Right atrium auricular region (tissue), 2 donors: ENCODE results near the gene BZW2. TPM values are rescaled to one million over a fixed set of nuclear protein-coding genes. Genes with fewer than 3 reads are reported as not detected.
"Not testable (repeated sequence)": the region's sequence is repeated elsewhere in the genome, so short reads cannot be mapped to it uniquely, and the experiment has no call there.

Experiments
- DNase-seq: peaks from one replicate; pipeline ENCODE4 v3.0.0-alpha.2; 2019; ENCODE audit warnings: low spot score
- H3K27ac ChIP-seq, 2 donors: fragments of 200-600 bp; sonication (generic); 1 replicate in 1 of 2; 2 replicates in 1 of 2; pipeline ENCODE4 v1.5.1; 2016 to 2019
- H3K27me3 ChIP-seq, 2 donors: fragments of 200-600 bp; sonication (generic); one replicate each; pipeline versions ENCODE4 v1.5.1 to v1.6.0; 2017 to 2019
- H3K36me3 ChIP-seq: fragments of 200-600 bp; sonication (generic); one replicate; pipeline ENCODE4 v1.5.1; 2016
- H3K4me1 ChIP-seq, 2 donors: fragments of 200-600 bp; sonication (generic); one replicate each; pipeline versions ENCODE4 v1.5.1 to v1.6.0; 2017 to 2019
- H3K4me3 ChIP-seq, 2 donors: fragments of 200-600 bp; sonication (generic); 1 replicate in 1 of 2; 2 replicates in 1 of 2; pipeline ENCODE4 v1.5.1; 2017 to 2019; ENCODE audit warnings: mild to moderate bottlenecking in 1 of 2, moderate library complexity in 1 of 2
- H3K9me3 ChIP-seq, 2 donors: fragments of 200-600 bp; sonication (generic); one replicate each; pipeline ENCODE4 v1.5.1; 2019
- total RNA-seq, 2 donors: library from RNA; depleted of rRNA; stranded (reverse); fragments of >200 nt; gene quantifications; one replicate each; pipeline ENCODE4 v1.1.0, GENCODE V29; 2016
- TF ChIP-seq, protein P1 (sequence below), 2 donors: fragments of 200-600 bp; sonication (generic); IDR thresholded peaks; one replicate each; pipeline ENCODE4 v1.5.1; 2019; ENCODE audit warnings: antibody characterized with exemption in 2 of 2

BZW2 gene
- total RNA-seq, 2 donors from 2014 or later, result 206 to 292 TPM

DNA sequence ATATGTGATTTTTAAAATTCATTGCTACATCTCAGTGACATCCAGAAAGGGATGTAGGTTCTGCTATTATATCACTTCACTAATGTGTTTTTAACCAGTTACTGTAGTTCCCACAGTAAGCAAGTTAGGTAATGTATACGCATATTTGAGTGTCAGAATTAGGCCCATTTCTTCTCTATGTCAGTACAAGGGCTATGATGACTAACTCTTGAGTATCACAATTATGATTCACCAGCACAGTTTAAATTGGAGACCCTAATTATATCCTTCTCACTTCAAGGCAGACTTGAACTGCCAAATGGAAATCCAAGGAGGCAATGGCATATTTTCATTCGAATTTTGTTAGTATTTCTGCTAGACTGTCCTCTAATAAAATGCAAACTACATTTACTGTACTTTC lies 23.6 kb downstream of the BZW2 start:
- Histone ChIP-seq H3K4me3 (no peak overlapping the region), H3K27ac (peak overlapping the region; percentile 73 to 85), H3K36me3 (peaks cover 11% of the 10 kb centered on the region), H3K9me3 (no peaks in the 10 kb centered on the region), H3K27me3 (no peaks in the 10 kb centered on the region), H3K4me1 (peaks cover 0 to 20% of the 10 kb centered on the region in 2 donors)
- TF ChIP-seq, protein P1, sequence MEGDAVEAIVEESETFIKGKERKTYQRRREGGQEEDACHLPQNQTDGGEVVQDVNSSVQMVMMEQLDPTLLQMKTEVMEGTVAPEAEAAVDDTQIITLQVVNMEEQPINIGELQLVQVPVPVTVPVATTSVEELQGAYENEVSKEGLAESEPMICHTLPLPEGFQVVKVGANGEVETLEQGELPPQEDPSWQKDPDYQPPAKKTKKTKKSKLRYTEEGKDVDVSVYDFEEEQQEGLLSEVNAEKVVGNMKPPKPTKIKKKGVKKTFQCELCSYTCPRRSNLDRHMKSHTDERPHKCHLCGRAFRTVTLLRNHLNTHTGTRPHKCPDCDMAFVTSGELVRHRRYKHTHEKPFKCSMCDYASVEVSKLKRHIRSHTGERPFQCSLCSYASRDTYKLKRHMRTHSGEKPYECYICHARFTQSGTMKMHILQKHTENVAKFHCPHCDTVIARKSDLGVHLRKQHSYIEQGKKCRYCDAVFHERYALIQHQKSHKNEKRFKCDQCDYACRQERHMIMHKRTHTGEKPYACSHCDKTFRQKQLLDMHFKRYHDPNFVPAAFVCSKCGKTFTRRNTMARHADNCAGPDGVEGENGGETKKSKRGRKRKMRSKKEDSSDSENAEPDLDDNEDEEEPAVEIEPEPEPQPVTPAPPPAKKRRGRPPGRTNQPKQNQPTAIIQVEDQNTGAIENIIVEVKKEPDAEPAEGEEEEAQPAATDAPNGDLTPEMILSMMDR (IDR thresholded peaks at IDR 0.05), result no peak
- no peak for DNase-seq

DNA sequence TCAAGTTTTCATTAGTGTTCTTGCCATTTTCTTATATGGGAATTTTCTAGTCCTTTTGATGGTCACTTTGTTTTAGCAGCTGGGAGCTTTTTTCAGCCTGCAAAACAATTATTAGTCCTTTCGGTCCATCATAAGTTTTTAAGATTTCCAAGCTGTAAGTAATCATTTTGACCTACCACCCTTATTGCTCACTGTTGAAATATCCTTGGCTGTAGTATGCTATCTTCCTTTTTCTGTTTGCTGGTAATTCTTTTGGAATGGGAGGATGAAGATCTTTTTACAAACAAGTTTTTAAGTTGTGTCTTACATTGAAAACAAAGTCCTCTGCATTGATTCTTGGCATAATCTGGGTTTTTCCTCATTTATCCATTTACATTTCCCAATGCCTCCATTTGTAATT lies 24.0 kb downstream of the BZW2 start:
- Histone ChIP-seq H3K27me3 (no peaks in the 10 kb centered on the region), H3K27ac (peak overlapping the region in 1 of 2 donors; percentile 85), H3K4me3 (no peak overlapping the region), H3K36me3 (peaks cover 15% of the 10 kb centered on the region), H3K4me1 (peaks cover 0 to 20% of the 10 kb centered on the region in 2 donors), H3K9me3 (no peaks in the 10 kb centered on the region)
- no peak for DNase-seq
- TF ChIP-seq, protein P1 (IDR thresholded peaks at IDR 0.05), result no peak

DNA sequence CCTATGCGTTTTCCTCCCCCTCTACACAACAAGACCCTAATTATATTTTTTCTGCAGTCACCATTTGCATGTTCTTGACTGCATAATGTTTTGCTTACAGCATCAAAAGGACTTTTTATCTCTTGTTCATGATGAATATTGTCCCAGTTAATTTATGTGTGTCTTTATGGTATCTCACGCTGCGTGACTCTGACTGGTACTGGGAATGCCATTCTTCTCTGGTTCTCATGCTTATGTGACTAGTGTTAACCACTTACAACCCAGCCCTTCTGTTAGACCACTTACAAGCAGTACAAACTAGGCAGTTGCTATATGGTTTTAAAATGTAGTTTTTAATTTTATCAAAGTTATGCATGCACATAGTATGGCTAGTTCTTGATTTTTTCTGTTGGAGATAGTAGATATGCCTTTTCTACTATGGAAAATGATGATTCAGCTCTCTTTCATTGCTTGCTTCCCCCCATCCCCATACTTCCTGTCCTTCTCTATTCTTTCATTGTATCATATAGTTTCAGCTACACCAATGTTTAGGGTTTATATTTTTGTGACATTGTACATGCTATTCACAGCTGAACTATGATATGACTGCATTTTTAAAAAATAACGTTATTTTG lies 24.9 kb downstream of the BZW2 start:
- H3K27me3 ChIP-seq, result no peaks in the 10 kb centered on the region
- TF ChIP-seq, protein P1 (IDR thresholded peaks at IDR 0.05), result no peak
- H3K4me1 ChIP-seq, result peaks cover 0 to 20% of the 10 kb centered on the region in 2 donors
- no peaks in the 10 kb centered on the region for H3K9me3 ChIP-seq
- peak overlapping the region in 1 of 2 donors; percentile 85 for H3K27ac ChIP-seq
- H3K36me3 ChIP-seq, result peaks cover 23% of the 10 kb centered on the region
- no peak overlapping the region for H3K4me3 ChIP-seq
- DNase-seq, result no peak

DNA sequence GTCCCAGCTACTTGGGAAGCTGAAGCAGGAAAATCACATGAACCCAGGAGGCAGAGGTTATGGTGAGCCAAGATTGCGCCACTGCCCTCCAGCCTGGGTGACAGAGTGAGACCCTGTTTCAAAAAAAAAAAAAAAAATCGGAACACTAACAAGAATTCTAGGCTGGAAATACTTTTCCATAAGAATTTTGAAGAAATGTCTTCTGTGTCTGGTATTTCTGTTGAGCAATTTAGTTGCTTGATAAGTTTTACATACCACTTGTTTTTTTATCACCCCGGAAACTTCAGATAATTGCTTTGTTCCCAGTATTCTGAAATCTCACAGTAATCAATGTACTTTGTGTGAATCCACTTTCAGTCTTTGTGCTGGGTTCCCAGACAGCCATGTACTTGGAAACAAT lies 25.8 kb downstream of the BZW2 start:
- Histone ChIP-seq H3K4me3 (no peak overlapping the region), H3K4me1 (peaks cover 0 to 20% of the 10 kb centered on the region in 2 donors), H3K36me3 (peaks cover 21% of the 10 kb centered on the region), H3K27ac (peak overlapping the region in 1 of 2 donors; percentile 5), H3K27me3 (no peaks in the 10 kb centered on the region), H3K9me3 (no peaks in the 10 kb centered on the region)
- no peak for DNase-seq
- TF ChIP-seq, protein P1 (IDR thresholded peaks at IDR 0.05), result no peak

DNA sequence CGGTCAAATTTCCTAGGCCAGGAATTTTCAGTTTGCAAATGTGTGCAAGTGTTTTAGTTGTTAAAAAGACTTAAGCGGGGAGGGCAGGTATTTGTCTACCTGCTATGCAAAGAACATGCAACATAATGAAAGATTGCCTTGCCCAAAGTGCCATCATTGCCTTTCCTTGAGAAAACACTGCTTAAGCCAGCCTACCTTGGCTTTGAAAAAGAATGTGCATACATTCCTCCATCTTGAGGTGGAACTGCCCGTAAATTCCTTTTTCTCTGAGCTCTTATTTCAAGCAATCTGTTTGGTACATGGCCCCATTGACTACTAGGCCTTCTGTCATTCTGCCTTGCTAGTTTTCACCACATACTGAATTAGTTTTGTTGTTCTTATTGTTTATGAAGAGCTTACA lies 29.3 kb downstream of the BZW2 start:
- no peaks in the 10 kb centered on the region for H3K27me3 ChIP-seq
- peaks cover 28% of the 10 kb centered on the region for H3K36me3 ChIP-seq
- H3K4me1 ChIP-seq, result no peaks in the 10 kb centered on the region
- H3K4me3 ChIP-seq, result no peak overlapping the region
- DNase-seq, result no peak
- TF ChIP-seq, protein P1 (IDR thresholded peaks at IDR 0.05), result no peak
- no peaks in the 10 kb centered on the region for H3K9me3 ChIP-seq
- no peak overlapping the region for H3K27ac ChIP-seq

DNA sequence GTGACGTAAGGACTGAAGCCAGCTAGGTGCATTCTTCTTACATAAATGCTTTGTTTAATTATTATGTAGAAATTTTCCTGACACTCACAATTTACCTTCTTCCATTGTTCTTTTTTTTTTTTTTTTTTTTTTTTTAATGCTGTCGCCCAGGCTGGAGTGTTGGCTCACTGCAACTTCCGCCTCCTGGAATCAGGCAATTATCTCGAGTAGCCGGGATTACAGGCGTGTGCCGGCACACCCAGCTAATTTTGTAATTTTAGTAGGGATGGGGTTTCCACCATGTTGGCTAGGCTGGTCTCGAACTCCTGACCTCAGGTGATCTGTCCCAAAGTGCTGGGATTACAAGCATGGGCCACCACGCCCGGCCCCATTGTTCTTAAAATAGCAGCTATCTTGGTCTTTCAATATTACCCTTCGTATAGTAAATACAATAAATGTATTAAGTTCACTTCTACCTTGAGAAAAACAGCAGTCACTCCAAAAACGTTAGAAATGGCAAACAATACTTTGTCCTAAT lies 32.1 kb downstream of the BZW2 start:
- TF ChIP-seq, protein P1 (IDR thresholded peaks at IDR 0.05), result no peak
- Histone ChIP-seq H3K27me3 (no peaks in the 10 kb centered on the region), H3K4me1 (no peaks in the 10 kb centered on the region), H3K36me3 (peaks cover 56% of the 10 kb centered on the region), H3K4me3 (no peak overlapping the region), H3K27ac (no peak overlapping the region), H3K9me3 (no peaks in the 10 kb centered on the region)
- DNase-seq, result no peak

DNA sequence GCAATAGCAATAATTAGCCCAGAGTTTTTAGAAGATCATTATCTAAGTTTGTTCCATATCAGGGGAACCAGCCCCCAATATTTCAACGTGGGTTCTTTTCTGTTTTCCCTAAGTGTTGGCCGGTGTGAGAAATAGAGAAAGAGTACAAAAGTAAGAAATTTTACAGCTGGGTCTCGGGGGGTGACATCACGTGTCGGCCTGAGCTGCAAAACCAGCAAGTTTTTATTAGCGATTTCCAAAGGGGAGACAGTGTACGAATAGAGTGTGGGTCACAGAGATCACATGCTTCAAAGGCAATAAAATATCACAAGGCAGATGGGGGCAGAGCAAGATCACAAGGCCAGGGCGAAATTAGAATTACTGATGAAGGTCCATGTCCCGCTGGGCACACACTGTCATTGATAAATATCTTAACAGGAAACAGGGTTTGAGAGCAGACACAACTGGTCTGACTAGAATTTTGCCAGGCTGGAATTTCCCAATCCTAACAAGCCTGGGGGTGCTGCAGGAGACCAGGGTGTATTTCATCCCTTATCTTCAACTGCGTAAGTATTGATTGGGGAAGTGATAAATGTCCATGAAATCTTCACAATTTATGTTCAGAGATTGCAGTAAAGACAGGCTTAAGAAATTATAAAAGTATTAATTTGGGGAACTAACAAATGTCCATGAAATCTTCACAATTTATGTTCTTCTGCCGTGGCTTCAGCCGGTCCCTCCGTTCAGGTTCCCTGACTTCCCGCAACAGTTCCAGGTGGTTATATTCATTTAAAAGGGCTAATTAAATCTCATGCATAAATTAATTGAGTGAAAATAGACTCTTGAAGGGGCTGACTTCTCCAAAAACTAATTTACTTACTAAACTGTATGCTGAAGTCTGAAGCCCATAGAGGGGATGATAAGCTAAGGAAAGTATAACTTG lies 32.9 kb downstream of the BZW2 start:
- not testable (repeated sequence) for H3K4me3 ChIP-seq, H3K27ac ChIP-seq, H3K27me3 ChIP-seq, DNase-seq, H3K4me1 ChIP-seq, H3K9me3 ChIP-seq
- peaks cover 63% of the 10 kb centered on the region for H3K36me3 ChIP-seq
